Amniotic stem cell (primary cell): ENCODE measurements around the gene SORCS2.

ENCODE experiments used
- DNase-seq: peaks from one replicate; lab custom pipeline; 2025; lab: John Stamatoyannopoulos, UW

The SORCS2 gene

GRCh38 chr4:7338876-7339623 lies 146.7 kb downstream of the SORCS2 start:
- no peak for DNase-seq

DNA sequence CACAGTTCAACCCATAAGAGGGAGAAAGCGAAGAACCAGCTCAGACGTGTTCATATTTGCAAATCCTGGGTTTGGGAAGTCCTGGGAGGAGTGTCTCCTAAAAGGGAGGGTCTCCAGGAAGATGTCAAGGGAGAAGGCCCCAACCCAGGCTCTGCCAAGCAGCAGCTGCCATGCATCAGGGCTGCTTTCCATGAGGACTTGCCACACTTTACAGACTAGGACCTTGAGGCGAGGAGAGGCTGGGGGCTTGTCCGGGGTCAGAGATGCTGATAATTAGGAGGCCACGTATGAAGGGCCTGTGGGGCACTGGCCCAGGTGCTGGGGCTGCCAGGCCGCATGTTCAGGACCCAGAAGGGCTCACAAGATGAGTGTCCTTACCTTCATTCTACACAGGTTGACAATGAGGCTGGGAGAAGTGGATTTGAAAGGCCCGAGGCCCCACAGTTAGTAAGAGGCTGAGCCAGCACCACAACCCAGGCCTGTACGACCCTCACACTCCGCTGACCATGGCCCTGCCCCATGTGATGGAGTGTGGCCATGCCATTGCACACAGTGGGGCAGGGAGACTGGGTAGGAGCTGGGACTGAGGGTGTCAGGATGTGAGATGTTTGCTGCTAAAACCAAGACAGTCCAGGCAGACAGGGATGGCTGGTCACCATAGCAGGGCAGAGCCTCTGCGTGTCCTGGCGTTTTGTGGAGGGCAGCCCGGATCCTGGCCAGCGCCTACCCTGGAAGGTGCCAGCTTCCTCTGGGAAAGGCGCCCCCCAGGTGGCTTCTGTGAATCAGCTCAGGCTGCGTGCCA lies 147.6 kb downstream of the SORCS2 start:
- no peak for DNase-seq

DNA sequence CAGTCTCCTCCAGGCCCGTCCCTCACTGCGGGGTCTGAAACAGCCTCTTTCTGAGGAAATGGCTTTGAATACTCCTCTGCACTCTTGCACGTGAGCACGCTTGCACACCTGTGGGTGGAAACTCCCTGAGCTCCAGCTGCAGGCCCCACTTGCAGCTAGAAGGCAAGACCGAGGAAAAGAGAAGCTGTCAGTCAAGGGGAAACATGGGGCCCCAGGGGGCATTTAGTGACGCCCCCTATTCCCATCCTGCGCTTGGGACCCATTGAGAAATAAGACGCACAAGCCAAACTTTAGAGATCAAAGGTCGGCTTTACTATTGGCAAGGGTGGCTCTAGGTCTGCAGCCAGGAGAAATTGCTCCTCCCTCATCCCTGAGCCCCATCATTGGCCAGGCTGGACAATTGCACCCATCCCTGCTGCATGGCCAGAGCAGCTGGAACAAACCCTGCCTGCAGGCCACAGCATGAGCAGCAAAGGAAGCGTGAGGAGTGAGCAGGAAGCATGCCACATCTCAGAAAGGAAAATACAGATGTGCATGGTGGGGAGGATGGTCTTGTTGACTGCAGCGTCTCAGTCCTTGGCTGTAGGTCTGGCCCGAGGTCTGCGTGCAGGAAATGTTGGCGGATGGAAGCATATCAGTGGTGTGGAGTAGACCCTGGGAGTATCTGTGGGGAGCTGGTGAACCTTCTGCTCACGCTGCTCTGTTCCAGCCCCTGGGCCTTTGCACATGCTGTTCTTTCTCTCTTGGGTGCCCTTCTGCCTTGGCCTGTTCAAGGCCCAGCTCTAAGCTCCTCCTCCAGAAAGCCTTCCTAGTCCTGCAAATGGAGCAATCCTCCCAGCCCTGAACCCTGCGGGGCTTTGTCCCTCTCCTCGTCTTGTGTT lies 148.5 kb downstream of the SORCS2 start:
- no peak for DNase-seq

DNA sequence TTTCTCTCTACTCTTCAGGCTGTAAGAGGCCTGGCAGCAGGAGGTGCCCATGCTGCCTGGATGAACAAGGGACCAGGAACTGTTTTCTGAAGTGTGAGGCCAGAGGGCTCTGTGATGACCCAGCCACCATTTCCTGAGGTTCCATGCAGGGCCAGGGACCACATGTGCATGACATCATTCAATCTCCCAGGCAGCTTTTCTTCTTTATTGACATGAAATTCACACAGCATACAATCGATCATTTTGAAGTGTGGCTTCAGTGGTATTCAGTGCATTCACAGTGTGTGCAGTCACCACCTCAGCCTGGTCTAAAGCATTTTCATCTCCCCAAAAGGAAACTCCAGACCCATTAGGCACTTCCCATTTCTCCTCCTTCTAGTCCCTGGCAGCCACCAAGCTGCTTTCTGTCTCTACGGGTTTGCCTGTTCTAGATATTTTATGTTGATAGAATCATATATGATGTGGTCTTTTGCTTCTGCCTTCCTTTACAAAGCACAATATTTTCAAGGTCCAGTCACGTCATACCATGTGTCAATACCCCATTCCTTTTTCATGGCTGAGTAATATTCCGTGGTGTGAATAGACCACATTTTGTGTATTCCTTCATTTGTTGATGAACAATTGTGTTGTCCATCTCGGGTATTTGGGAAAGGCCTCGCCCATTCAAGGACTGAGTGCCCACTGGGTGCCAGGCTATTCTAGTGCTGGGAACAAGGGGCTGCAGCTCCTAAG lies 149.3 kb downstream of the SORCS2 start:
- no peak for DNase-seq

GRCh38 chr4:7342223-7343080 lies 150.1 kb downstream of the SORCS2 start:
- DNase-seq, result no peak

- DNase-seq, result no peak
Measured at GRCh38 chr4:7343081-7343655, 150.8 kb downstream of the SORCS2 start.

- no peak for DNase-seq
Measured at GRCh38 chr4:7343950-7344349, 151.6 kb downstream of the SORCS2 start.

GRCh38 chr4:7344636-7345155 lies 152.4 kb downstream of the SORCS2 start:
- no peak for DNase-seq

DNA sequence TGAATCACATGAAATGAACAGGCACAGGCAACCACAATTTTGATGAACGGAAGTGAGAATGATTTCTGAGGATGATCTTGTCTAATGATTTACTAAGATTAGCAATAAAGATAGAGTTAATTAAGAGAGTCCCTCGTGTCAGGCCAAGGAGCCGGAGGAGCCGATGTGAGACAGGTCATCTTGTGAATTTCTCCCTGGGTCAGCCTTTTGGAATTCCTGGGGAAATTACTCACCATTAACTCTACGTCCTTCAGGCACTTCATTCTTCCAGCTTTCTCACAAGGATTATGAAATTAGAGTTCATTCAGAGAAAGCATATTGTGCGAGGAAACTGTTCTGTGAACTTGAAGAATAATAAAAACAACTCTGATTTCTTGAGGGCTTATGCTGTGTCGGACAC lies 155.6 kb downstream of the SORCS2 start:
- no peak for DNase-seq

GRCh38 chr4:7348946-7349900 lies 156.9 kb downstream of the SORCS2 start:
- no peak for DNase-seq

- no peak for DNase-seq
Measured at GRCh38 chr4:7350396-7350795, 158.1 kb downstream of the SORCS2 start.

- no peak for DNase-seq
Measured at GRCh38 chr4:7351014-7351413, 158.7 kb downstream of the SORCS2 start.

GRCh38 chr4:7352486-7352885 lies 160.1 kb downstream of the SORCS2 start:
- DNase-seq, result no peak

- no peak for DNase-seq
Measured at GRCh38 chr4:7353046-7353790, 160.9 kb downstream of the SORCS2 start.

- no peak for DNase-seq
Measured at GRCh38 chr4:7353846-7354610, 161.7 kb downstream of the SORCS2 start.

- DNase-seq, result no peak
Measured at GRCh38 chr4:7354927-7355326, 162.6 kb downstream of the SORCS2 start.

- DNase-seq, result no peak
Measured at GRCh38 chr4:7355795-7356194, 163.5 kb downstream of the SORCS2 start.
